ENCODE results near the gene ASPG.
A peak's percentile ranks its signal among the peaks of the same experiment; 100 is the strongest.

ASPG gene

DNA sequence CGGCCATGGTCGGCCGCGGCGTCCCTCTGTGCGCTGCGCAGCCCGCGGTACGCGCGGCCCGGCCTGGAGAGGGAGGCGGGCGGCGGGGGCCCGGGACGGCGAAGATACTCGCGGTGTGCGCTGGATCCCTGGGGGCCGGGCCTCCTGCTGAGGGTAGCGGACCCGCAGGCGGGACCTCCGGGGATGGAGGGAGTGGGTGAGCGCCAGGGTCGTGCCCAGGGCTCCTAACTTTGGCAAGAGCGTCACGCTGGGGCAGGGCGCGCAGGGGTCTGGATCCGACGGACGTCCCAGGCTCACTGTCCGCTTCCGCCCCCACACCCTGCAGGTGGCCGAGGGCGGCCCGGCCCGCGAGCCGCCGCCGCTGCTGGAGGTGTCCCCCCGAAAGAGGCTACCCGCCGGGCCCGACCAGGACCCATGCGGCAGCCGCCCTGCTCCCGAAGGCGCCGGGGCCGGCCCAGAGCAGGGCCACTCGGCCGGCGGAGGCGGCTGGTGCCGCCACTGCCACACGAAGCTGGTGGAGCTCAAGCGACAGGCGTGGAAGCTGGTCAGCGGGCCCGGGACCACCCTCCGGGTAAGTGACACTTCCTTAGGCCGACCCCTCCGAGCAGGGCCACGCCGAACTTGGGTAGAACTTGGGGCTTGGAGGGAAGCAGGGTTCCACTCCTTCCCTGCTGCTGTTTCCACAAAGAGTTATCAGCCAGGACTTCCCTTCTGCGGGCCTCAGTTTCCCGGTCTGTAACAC, 53.4 kb downstream of the ASPG start:
- DNase-seq = no peak

DNA sequence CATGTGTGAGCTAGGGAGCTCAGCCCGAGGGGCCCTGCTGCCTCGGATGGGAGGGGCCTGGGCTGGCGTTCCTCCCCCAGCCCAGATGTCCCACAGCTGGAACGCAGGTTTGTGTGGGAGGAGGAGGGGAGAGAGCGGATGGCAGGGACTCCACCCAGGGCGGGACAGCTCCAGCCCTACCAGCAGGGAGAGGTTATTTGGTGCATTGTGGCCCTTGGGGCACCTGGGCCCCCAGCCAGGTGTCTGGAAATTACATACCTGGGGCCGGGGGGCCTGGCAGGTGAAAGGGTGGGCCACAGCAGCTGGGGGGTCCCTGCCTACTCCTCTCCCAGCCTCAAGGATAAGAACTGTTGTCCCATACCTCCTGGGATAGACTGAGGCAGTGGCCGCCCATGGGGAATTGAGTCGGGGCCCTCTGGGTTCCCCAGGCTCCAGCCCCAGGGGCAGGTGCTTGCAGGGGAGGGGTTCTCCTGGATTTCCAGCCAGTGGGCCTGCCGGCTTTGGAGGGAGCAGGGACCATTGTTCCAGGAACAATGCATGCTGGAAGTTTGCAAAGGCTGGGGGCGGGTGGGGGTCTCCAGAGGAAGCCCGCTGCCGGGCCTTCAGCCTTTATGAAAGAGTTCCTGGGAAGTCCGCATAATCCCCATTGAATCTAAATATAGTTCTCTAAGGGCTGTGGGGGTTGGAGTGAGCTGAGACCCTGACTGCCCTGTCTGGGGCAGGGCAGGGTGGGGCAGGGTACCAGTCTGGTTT, 54.1 kb downstream of the ASPG start:
- DNase-seq = no peak

DNA sequence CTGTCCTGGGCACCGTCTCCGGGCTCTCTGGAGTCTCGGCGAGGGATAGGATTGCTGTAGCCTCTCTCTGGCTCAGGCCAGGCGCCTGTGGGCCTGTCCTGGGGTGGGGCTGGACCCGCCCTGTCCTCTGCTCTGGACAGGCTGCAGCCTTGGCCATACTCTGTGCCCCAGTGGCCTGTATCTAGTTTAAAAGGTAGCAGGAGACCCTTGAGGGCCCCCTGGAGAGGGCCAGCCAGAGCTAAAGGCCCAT, 54.6 kb downstream of the ASPG start:
- no peak for DNase-seq

DNA sequence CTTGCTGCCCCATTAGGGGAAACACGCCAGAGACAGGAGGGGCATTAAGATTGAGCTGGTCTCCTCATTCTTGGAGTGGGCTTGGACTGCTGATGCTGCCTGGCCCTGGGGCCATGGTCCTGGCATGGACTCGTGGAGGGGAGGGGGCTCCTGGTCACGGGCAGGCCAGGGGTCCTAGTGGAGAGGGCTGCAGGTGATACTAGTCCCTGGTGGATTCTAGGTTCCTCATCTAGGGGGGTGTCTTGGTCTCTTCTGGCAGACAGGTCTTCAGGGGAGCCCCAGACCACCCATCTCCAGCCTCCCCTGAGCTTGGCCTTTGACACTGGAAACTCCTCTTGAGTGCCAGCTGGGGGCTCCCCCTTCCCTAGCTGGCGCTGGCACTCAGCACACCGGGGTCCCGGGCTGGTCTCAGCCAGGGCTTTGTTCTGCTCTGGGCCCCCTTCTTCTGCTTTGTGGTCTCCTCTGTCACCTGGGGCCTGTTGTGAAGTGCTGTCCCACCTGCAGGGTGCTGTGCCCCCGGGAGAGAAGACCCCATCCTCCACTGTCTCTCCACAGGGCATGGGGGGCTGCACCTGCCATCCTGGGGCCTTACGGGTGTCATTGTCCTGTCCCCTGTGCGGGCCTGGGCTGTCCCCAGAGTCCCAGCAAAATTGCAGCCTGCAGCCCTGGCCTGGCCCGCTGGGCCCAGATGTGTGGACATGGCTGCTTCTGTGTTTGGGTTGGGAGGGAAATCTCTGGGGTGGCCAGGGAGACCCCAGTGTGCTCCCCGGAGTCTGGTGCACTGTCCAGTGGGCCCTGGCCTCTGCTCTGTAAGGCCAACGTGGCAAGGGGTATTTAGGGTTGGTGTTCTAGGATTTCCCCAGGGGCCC, 55.2 kb downstream of the ASPG start:
- no peak for DNase-seq

GRCh38 chr14:104141621-104142091, 56.2 kb downstream of the ASPG start:
- DNase-seq = no peak

DNA sequence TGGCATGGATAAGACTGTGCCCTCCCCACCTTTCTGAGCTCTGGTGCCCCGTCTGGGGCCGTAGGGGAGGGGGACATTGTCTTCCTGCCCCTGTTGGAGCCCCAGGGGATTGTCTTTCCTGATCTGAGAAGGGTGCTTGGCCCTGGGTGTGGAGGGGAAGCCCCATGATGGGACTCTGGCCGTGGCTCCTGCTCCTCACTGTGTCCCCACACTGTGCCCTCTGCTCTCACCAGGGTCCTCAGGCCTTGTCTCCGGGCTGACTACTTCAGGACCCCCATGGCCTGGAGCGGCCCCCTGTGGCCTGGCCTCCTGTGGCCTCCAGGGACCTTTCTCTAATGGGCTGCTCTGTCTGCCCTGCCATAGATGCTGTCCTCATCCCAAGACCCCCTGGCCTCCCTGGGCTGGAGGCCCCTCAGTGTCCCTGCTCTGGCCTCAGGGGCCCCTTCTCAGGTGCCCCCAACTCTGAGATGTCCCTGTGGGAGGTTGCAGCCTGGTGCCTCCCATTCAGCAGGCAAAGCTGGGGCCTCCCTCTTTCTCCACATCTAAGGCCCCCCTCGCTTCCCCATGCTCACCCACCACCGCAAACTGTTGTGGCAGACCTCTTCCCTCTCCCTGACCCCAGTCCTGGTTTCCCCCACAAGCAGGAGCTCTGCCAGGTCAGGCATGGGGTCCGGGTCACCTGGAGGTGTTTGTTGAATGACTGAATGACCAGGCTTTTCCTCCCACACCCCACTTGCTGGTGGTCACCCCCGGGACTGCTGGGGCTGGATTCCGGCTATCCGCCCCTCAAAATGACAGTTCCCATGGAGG, 56.8 kb downstream of the ASPG start:
- DNase-seq = no peak

GRCh38 chr14:104142946-104143470, 57.5 kb downstream of the ASPG start:
- no peak for DNase-seq

DNA sequence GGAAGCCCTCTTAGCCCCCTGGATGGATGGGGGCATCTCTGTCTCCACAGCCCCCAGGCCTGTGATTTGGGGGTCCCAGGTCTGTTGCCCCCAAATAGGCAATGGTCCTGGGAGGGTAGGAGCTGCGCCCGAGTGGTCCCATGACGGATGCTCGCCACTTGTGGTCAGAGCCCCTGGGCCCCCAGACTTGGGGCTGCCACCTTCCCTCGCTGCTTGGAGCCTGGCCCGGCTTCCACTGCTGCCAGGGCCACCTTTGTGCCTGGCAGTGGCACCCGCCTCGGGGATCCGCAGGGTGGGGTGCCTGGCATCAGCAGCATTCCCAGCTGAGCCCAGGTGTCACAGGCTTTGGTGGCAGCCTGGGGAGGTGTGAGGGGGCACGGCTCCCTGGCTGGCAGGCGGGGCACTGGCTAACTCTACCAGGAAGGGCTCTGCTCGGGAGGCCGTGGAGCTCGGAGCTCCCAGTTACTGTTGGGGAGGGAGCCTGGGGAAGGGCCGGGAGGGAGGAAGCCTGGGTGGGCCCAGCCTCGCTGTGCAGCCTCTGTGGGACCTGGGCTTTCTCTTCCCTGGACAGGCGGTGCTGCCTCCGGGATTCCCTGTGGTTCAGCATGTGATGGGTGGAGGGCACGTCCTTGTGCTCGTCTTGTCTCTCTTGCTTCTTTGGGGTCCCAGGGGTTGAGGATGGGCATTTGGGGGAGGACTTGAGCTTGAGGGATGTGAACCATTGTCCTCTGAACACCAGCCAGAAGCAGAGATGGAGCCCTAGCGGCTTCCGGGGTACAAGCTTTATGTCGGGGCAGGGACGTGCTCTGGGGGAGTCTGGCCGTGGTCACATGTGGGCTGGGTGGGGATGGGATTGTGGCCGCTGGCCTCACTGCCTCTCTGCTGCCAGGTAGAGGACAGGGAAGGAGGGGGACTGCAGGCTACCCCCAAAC, 58.3 kb downstream of the ASPG start:
- DNase-seq = no peak

DNA sequence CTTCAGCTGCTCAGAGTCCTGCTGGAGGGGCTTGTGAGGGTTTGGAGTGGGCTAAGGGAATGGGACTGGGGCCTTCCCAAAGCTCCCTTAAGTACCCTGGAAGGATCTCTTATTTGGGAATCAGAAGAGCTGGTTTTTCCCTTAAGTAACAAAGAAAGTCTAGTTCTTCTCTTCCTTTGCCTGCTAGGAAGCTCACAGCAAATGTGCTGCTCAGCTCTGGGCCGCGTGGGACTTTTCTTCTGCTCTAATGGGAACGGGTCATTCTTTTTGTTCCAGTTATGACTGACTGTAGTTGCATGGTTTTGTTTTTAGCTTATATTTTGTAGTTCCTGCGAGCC, 58.9 kb downstream of the ASPG start:
- DNase-seq = no peak

DNA sequence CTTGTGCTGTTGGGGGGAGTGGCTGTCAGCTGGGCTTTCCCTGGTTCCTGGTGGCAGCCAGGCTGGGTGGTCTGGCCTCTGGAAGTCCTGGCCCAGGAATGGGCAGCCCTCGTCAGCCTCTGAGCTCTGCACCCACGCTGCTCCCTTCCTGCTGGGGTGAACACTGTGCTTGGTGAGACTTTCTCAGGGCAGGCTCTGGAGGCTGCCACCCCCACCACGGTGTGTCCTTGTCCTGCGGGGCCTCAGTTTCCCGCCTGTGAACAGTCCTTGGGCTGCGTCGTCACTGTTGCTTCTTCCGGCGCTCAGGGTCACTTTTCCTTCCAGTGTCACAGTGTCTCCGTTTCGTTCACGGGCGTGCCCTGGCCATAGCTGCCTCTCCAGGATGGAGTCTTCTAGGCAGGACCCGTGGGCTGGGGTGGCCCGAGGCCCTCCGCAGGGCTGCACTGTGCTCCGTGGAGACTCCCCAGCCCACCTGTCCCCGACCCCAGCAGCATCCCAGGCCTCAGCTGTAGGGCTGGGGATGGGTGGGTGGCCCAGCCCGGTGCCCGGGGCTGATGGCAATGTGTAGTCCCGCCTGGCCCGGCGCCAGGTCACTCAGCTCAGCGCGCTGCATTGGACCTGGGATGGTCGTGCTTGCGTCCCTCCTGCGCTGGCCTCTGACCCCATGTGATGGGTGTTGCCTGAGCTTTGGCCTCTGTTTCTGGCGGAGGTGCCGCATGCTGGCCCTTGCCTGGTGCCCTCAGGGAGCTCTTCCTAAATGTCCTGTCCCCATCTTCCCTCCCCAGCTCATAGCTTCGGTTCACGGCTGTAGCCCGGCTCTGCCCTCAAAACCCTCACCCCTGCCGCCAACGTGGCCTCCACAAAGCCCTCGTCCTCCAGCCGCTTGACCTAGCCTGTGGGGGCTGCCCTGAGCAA, 59.7 kb downstream of the ASPG start:
- no peak for DNase-seq

- no peak for DNase-seq
Measured at GRCh38 chr14:104145826-104146601, 60.5 kb downstream of the ASPG start.

GRCh38 chr14:104146651-104147345, 61.3 kb downstream of the ASPG start:
- no peak for DNase-seq

DNA sequence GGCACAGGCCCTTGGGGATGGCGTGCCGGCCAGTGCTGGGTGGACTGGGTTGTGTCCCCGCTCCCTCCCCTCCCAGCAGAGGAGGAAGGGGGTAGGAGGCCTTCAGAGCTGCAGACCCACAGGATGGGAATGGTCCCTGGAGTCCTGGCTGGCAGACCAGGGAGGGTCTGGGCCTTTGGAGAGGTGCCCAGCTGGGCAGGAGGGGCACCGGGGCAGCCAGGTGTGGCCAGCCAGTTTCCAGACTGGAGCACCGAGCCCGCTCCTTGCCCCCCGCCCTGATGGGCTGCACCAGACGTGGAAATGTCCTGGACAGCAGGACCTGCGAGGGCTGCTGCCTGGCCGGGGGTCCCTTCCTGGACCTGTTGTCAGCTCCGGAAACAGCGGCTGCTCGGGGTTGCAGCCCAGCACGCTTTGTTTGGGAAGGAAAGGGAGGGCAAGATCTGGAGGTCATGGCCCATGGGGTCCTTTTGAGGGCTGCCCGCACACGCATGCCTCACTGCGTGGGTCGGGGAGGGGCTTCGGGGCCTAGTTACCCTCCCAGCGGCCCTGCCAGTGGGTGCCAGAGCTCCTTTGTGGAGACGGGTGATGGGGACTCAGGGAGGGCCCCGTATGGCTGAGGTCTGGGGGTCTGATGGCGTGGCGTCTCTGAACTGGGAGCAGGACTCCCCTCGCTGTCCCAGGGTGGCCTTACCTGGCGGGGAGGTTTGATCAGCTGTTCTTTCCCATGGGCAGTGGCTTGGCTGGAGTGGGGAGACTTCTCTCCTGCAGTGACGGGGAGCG, 62.0 kb downstream of the ASPG start:
- no peak for DNase-seq

- DNase-seq = no peak
Measured at GRCh38 chr14:104148433-104149277, 63.2 kb downstream of the ASPG start.

DNA sequence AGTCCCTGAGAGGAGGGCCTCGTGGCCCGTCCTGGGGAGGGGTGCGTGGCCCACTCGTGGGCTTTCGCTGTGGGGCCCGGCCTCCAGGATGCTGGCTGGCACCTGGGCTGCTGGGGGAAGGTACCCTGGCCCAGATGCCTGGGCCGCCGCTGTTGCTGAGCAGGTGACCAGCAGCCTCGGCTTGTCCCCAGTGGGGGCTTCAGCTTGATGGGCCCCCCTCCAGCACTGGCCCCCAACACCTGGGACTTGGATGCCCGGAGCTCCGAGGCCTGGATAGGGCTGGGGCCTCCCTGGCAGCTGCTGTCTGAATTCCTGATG, 63.7 kb downstream of the ASPG start:
- no peak for DNase-seq

DNA sequence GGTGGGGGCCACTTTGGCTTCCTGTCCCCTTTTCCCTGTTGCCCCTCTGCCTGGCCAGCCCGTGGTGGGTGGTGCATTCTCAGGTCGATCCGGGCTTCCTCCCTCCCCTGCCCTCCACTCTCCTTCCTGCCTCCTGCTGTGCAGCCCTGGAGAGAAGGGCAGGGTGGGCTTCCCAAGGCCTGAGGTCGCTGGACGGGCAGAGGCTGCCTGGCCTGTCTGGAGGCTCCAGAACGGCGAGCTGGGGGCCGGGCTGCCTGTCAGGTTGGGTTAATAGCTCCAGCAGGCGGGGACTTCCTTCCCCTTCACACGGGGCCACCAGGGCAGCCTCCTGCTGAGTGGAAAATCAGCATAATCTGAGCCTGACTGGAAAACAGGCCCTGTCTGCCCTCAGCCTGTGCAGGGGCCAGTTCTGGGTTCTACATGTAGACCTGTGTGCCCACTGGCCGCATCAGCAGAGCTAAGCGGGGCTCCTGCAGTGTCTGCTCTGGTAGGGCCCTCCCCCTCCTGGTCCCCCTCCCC, 64.2 kb downstream of the ASPG start:
- DNase-seq = peak; percentile 10

All from activated CD4-positive, alpha-beta T cell treated with anti-CD3 and anti-CD28 coated beads, Interleukin-2, amount 50 U/mL, for 16 hours (primary cell).